ENCODE measurements around the gene FAM20B.

DNA sequence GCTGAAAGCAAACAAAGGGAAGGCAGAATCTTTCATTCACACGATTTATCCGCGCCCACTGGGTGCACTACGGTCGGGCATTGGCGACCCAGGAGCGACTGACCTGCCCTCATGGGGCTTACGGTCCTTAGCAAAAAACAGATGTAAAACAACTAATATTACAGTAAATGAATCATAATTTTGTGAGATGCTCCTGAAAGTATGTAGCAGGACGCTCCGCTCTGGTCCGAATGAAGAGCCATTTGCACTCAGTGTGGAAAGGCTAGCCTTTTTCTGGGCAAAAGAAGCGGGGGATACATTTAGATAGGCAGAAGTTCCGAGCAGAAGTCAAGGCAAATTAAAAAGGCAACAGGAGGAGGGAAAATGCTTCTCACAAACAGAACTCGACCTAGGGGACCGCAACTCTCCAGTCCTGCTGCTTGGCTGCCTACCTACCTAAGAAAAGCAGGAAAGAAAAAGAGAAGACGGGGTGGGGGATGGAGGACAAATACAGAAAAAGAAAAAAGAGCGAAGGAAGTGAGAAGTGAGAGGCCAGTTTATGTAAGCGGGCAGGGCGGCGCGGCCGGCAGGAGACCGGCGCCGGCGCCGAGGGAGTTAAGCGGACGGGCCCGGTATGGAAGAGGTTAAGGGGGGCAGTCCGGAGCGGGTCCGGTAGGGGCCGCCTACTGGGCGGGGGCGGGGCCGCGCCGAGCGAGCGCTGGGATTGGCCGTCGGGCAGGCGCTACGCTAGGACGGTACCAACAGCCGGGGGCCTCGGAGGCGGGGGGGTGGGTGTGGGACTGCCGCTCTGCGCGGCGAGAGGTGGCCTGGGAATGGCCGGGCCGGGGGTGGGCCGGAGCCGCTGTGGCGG is at the start of gene FAM20B:
- TF ChIP-seq SIN3A (IDR thresholded peaks at IDR 0.05; ENCODE audit: borderline replicate concordance, insufficient read depth, low read length) (no peak), POLR2AphosphoS5 (IDR thresholded peaks at IDR 0.05; ENCODE audit: low read depth, low read length) (no peak)
